Erythroblast (primary cell): ENCODE results near the gene SLC39A8.
"Not testable (repeated sequence)": the region's sequence is repeated elsewhere in the genome, so short reads cannot be mapped to it uniquely, and the experiment has no call there.

Source experiments
- DNase-seq, 2 experiments: peaks; one replicate each; lab custom pipeline; 2025; lab: John Stamatoyannopoulos, UW
- GATA1 ChIP-seq: IDR thresholded peaks from 2 replicates; pipeline ENCODE4 v1.6.1; 2011; ENCODE audit warnings: low read depth, mild to moderate bottlenecking, control low read depth, low read length, moderate library complexity
- POLR2A ChIP-seq: IDR thresholded peaks from 2 replicates; pipeline ENCODE4 v1.6.1; 2011; ENCODE audit warnings: mild to moderate bottlenecking, low read length

Gene SLC39A8

GRCh38 chr4:102256321-102256720 is 89.0 kb downstream of the SLC39A8 start:
- TF ChIP-seq POLR2A (no peak), GATA1 (no peak)
- no peak for DNase-seq

GRCh38 chr4:102253860-102254259 is 91.4 kb downstream of the SLC39A8 start:
- no peak for DNase-seq
- no peak for TF ChIP-seq POLR2A
- no peak for TF ChIP-seq GATA1

GRCh38 chr4:102252171-102252570 is 93.1 kb downstream of the SLC39A8 start:
- no peak for TF ChIP-seq POLR2A
- no peak for TF ChIP-seq GATA1
- DNase-seq, result no peak

GRCh38 chr4:102250341-102250740 is 94.9 kb downstream of the SLC39A8 start:
- TF ChIP-seq POLR2A (no peak), GATA1 (no peak)
- no peak for DNase-seq

GRCh38 chr4:102247041-102247440 is 98.2 kb downstream of the SLC39A8 start:
- TF ChIP-seq GATA1 (no peak), POLR2A (no peak)
- DNase-seq, result no peak

- TF ChIP-seq POLR2A (no peak), GATA1 (no peak)
- DNase-seq, result no peak
These were observed 98.9 kb downstream of the SLC39A8 start for GRCh38 chr4:102246416-102246815.

- DNase-seq, result no peak
- TF ChIP-seq POLR2A (no peak), GATA1 (no peak)
These were observed 100.3 kb downstream of the SLC39A8 start for GRCh38 chr4:102244878-102245535.

GRCh38 chr4:102243296-102243695 is 102.0 kb downstream of the SLC39A8 start:
- not testable (repeated sequence) for DNase-seq

GRCh38 chr4:102234243-102234838 is 110.9 kb downstream of the SLC39A8 start:
- TF ChIP-seq POLR2A (no peak), GATA1 (no peak)
- DNase-seq, result no peak

GRCh38 chr4:102230194-102230593 is 115.1 kb downstream of the SLC39A8 start:
- TF ChIP-seq GATA1 (no peak), POLR2A (no peak)
- DNase-seq, result no peak

GRCh38 chr4:102227388-102227787 is 117.9 kb downstream of the SLC39A8 start:
- no peak for TF ChIP-seq POLR2A
- TF ChIP-seq GATA1, result no peak

GRCh38 chr4:102223461-102223860 is 121.8 kb downstream of the SLC39A8 start:
- DNase-seq, result no peak
- TF ChIP-seq GATA1, result no peak
- TF ChIP-seq POLR2A, result no peak

More at GRCh38 chr4:102227388-102227787, 117.9 kb downstream of the SLC39A8 start:
- DNase-seq, result no peak

- no peak for DNase-seq
- TF ChIP-seq GATA1 (no peak), POLR2A (no peak)
These were observed 122.4 kb downstream of the SLC39A8 start for GRCh38 chr4:102222838-102223409.

GRCh38 chr4:102219129-102219528 is 126.2 kb downstream of the SLC39A8 start:
- no peak for TF ChIP-seq GATA1
- TF ChIP-seq POLR2A, result no peak

More at GRCh38 chr4:102219129-102219528, 126.2 kb downstream of the SLC39A8 start:
- no peak for DNase-seq
